ENCODE results near the gene KRTAP10-1.

- no peak for TF ChIP-seq EZH2 (IDR thresholded peaks at IDR 0.05; ENCODE audit: low read length)
- TF ChIP-seq, protein P1, sequence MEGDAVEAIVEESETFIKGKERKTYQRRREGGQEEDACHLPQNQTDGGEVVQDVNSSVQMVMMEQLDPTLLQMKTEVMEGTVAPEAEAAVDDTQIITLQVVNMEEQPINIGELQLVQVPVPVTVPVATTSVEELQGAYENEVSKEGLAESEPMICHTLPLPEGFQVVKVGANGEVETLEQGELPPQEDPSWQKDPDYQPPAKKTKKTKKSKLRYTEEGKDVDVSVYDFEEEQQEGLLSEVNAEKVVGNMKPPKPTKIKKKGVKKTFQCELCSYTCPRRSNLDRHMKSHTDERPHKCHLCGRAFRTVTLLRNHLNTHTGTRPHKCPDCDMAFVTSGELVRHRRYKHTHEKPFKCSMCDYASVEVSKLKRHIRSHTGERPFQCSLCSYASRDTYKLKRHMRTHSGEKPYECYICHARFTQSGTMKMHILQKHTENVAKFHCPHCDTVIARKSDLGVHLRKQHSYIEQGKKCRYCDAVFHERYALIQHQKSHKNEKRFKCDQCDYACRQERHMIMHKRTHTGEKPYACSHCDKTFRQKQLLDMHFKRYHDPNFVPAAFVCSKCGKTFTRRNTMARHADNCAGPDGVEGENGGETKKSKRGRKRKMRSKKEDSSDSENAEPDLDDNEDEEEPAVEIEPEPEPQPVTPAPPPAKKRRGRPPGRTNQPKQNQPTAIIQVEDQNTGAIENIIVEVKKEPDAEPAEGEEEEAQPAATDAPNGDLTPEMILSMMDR (optimal IDR thresholded peaks at IDR 0.05 in 1 of 3, IDR thresholded peaks at IDR 0.05 in 1 of 3, conservative IDR thresholded peaks at IDR 0.05 in 1 of 3; ENCODE audit: extremely low read depth in 1 of 3, insufficient read depth in 2 of 3, low read length in 3 of 3) = no peak
These were observed 12.6 kb downstream of the KRTAP10-1 start for GRCh38 chr21:44527156-44527982.
